GM21529 (cell line): ENCODE results near the gene OSCAR.
"Not testable (repeated sequence)": the region's sequence is repeated elsewhere in the genome, so short reads cannot be mapped to it uniquely, and the experiment has no call there.

ENCODE experiments used
- ATAC-seq: cut with Tn5 transposase; IDR thresholded peaks from one replicate; pipeline ENCODE4 v1.9.1; 2021; ENCODE audit not compliant: unreplicated experiment

The OSCAR gene

DNA sequence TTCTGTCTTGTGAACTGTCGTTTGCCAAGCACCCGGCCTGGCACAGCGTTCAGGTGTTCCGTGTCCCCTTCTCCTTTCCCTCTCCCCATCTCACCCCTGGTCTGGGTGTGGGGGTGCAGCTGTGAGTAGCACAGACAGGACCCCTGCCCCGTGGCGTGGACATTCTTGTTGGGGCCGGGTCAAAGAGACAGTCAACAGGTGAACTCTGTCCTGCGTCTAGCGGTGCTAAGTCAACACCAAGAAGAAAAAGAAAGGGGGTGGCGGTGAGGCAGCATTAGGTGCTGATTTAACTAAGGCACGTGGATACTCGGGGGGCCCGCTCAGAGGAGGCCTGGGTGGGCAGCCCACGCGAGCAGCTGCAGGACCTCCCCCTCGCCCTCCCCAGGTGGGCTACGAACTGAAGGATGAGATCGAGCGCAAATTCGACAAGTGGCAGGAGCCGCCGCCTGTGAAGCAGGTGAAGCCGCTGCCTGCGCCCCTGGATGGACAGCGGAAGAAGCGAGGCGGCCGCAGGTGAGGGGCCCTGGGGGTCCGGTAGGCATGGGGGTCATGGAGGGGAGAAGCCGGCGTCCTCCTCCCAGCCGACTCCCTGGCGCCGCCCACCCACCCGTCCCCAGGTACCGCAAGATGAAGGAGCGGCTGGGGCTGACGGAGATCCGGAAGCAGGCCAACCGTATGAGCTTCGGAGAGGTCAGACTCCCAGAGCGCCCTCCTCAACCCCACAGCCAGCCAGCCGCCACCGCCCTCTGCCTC, 27.3 kb upstream of the OSCAR start:
- ATAC-seq, result no peak

DNA sequence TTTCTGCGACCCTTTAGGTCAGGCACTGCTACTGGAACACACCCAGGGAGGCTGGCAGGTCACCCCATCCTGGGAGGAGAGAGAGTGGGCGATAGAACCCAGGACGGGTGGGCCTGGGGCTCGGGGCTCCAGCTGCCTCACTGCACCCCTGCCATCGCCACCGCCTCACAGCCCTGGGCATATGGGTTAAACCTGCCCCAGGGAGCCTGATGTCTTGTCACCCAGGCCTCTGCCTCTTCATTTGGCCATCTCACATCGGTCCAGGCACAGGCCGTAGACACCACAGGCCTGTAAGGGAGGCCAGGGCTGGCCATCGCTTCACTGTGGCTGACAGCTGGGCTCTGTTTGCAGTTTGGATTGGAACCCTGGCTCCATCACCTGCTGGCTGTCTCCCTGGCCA, 25.1 kb upstream of the OSCAR start:
- ATAC-seq, result no peak

DNA sequence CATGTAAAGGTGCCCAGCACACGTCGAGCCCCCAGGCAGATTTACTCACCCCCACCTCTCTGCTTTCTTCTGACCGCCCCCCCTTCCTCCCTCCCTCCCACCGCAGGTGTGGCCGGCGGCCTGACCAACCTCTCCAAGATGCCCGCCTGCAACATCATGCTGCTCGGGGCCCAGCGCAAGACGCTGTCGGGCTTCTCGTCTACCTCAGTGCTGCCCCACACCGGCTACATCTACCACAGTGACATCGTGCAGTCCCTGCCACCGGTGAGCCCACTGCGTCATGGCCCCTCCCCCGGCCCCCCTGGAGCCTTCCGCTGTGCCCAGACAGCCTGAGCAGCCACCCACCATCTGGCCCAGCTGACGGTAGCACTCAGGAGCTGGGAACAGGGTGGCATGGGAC, 23.8 kb upstream of the OSCAR start:
- ATAC-seq, result no peak

DNA sequence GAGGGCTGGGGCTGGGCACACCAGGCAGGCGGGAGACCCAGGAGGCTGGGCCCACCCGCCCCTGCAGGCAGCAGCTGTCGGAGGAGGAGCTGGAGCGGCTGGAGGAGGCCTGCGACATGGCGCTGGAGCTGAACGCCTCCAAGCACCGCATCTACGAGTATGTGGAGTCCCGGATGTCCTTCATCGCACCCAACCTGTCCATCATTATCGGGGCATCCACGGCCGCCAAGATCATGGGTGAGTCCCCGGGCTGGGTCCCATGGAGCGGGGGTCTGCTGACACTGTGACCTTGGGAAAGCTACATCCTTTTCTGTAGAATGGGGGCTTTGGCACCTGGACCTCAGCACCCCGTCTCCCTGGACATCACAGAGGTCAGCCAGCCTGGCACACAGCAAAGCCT, 23.1 kb upstream of the OSCAR start:
- no peak for ATAC-seq

DNA sequence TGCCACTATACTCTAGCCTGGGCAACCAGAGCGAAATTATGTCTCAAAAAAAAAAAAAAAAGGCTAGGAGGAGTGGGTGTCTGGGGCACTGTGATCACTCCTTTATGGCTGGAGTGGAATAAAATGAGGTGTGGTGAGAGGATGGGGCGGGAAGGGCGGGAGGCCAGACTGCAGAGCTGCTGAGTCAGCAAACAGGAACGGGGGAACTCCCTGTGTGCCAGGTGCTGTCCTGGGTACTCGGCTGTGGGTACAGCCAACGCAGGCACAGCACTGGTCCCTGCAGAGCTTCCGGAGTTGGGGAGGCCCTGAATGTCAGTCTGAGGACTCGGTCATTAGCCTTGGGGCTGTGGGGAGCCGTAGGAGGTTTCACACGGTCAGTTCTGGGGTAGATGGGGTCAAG, 20.7 kb upstream of the OSCAR start:
- no peak for ATAC-seq

DNA sequence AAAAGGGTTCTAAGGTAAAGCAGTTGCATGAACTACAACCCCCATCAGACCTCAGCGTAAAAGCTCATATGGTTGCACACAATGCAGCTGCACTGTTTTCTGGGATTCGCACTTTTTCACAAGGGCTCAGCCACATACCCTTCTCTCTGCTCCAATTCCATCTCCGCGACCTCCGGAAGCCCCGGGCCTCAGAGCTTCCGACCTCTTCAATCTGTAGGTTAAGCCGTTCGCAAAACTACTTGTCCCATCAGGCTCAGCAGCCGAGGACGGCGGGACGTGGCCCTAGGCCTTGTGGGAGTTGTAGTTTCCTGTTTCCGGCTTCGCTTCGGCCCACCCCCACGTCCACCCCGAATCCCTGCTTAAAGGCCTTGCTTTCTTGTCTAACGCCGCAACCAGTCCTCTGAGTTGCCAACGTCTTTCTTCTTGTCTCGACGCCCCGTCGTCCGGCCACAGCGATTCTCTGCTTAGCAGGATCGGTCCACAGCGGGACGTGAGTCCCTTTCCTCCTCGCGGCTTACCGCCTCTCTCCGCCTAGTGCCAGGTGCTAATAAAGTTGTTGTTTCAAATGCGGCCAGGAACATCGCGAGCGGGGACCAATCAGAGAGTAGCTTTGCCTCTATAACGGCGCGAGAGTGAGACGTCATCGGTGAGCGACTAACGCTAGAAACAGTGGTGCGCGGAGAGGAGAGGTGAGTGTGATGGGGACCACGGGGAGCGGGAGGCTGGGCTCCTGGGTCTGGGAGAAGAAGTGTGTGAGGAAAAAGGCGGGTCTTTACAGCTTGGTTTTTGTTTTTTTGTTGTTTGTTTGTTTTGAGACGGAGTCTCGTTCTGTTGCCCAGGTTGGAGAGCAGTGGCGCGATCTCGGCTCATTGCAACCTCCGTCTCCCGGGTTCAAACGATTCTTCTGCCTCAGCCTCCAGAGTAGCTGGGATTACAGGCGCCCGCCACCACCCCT, 14.8 kb upstream of the OSCAR start, which contains the start of the genes PRPF31 and TFPT:
TSS of gene PRPF31 (plus strand) at position 646 of the 955 bp plus-strand sequence. CDS start 2,525 bp downstream, outside the sequence.
TSS of gene TFPT (minus strand) at position 549 of the 955 bp plus-strand sequence. CDS start at position 161, 388 bp downstream.
- peak; percentile 72 for ATAC-seq

DNA sequence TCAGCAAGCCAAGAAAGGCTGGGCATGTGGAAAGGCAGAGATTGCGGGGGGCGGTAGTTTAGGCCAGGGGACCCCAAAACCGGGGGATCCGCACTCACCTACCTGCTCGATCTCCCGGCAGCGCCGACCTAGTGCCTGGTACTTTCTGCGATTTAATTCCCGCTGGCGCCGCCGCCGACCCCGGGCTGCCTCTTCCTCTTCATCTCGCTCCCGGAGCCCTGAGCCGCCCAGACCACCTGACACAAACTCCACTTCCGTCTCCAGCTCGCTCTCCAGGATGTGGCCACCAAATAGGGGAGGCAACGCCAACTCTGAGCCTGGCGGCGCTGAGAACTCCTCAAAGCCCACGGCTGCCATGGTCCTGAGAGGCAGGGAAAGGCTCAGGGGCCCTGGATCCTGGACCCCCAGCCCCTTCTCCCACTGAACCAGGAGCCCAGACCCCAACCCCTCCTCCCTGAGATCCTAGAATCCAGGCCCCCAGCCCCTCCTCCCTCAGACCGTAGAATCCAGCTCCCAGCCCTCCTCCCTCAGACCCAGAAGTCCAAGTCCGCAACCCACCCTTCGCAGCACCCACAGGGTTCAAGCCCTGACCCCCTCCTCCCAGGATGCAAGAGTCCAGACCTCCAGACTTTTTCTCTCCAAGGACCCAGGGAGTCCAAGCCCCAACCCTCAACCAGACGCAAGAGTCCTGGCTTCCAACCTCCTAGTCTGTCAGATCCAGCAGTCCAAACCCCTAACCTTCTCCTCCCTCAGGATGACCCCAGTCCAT, 13.9 kb upstream of the OSCAR start:
- no peak for ATAC-seq

DNA sequence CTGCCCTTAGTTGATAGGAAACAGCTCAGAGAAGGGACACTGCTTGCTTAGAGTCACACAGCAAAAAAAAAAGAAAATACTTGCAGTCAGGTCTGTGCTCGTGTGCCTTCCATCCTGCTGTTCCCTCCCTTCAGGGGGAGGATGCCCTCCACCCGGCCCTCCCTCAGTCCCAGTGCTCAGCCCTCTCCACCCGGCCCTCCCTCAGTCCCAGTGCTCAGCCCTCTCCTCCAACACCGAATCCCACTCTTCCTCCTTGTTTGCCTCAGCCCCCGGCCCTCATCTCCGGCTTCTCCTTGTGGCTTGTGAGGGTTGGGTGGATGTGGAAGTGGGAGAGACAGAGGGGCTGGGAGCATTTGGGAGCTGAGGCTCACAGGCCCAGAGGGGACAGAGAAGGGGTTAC, 9.0 kb upstream of the OSCAR start:
- ATAC-seq, result no peak

DNA sequence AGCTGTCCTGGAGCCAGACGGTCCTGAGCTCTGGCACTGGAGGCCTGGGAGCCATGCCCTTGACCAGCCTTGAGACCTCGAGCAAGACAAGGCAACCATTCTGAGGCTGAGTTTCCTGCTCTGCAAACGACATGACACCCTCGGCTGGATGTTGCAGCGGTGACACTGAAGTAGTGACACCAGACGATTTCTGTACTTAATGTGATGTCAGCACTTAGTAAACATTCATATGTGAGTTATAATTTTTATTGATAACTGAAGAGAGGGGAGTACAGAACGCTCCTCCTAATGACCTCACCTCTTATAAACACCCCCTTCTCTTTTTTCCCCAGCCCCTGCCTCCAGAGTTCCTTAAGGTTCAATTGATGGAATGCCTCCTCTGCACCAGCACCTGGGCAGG, 7.9 kb upstream of the OSCAR start:
- ATAC-seq, result no peak

DNA sequence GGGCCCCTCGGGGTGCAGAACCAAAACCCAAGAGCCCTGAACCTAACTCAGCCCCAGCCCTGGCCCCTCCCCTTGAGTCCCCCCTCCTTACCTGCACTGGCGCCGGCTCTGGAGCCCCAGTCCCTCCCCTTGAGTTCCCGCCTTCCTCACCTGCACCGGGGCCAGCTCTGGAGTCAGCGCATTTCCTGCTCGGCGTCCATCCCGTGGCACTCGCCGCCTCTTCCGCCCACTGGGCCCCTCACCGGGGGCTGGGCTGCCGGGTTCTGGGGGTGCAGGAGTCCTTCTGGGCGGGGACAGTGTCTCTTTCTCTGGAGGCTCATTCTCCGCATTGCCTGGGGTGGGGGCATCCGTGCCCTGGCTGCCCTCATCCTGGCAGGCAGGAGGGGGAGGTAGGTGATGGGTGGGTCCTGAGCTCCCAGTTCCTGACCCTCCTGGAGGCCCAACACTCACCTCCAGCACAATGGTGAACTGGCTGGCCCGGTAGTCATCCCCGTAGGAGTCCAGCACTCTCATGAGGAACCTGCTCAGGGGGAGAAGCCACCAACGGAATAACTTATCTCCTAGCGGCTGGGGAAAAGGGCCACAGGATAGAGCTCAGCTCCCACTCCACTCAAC, 7.4 kb upstream of the OSCAR start:
- no peak for ATAC-seq

DNA sequence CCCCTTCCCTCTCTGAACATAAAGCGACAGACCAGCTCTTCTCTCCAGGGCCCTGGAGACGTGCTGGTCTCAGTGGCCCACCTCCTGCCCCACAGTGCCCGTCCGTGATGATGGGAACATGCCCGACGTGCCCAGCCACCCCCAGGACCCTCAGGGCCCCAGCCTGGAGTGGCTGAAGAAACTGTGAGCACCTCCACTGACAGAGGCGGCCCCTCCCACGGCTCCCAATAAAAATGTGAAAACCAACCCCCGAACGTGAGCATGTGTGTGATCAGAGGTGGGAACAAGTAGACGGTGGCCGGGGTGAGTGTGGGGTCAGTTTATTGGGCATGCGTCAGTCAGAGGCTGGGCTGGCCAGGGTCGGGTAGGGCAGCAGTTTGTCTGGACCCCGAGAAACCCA, 6.1 kb upstream of the OSCAR start:
- ATAC-seq, result no peak

DNA sequence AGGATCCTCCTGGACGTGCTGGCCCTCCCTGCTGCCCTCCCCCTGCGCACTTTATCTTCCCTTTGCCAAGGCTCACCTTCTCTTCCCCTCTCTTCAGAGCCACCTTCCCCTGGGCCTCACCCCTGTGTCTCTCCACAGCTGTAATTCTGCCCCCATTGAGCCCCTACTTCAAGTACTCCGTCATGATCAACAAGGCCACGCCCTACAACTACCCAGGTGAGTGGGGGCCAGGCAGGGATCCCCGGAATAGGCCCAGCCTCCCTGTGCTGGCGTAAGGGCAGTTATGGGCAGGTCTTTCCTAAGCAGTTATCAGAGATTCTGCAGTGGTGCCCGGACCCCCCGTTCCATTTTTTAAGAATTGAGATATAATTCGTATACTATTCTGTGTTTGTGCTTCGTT, 5.2 kb upstream of the OSCAR start:
- no peak for ATAC-seq

DNA sequence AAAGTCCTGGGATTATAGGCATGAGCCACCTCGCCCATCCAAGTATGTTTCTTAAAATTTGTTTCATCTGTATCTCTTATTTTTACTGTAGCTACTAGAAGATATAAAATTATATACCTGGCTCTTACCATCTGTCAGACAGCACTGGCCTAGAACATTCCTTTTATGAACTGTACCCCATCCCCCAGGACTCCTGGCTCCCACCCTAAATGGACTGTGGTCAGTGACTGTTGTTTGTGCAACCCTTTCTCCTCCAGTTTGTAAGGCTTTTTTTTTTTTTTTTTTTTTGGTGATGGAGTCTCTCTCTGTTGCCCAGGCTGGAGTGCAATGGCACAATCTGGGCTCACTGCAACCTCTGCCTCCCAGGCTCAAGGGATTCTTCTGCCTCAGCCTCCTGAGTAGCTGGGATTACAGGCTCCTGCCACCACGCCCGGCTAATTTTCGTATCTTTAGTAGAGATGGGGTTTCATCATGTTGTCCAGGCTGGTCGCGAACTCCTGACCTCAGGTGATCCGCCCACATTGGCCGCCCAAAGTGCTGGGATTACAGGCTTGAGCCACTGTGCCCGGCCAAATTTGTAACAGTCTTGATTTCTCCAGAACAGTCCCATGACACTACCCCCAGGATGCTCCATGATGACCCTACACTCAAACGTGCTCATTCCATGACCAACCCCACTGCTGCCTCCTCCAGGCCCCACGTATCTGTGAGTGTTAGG, 4.6 kb upstream of the OSCAR start:
- no peak for ATAC-seq

DNA sequence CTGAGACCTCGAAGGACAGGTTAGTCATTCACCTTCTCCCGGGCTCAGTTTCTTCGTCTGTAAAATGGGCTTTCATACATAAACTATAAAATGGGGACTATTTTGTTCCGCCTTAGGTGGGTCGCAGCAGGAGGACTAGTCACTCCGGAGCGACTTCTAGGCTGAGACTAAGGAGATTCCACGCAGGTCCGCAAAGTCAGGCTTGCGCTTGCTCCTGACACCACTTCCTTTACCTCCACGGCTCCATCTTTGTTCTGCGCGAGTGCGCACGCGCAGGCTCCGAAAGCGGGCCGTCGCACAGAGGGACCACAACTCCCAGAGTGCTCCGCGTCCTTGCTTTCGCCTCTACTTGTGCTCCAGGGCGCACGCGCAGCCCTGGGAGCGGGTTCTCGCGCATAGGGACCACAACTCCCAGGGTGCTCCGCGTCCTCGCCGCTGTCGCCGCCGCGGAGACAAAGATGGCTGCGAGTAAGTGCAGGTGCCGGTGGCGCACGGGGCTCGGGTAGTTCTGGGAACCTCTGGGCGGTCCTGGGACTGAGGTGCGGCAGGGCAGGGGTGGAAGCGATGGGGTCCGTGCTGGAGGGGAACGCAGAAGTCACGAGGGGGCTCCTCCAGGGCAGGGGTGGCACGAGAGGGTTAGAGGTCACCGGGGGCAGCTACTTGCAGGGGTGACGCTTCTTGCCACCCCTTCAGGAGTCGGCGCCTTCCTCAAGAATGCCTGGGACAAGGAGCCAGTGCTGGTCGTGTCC, 2.0 kb upstream of the OSCAR start, which contains the start of gene NDUFA3:
TSS of gene NDUFA3 (plus strand) at position 435 of the 749 bp plus-strand sequence. CDS start at position 459, 24 bp downstream.
- peak; percentile 92 for ATAC-seq

DNA sequence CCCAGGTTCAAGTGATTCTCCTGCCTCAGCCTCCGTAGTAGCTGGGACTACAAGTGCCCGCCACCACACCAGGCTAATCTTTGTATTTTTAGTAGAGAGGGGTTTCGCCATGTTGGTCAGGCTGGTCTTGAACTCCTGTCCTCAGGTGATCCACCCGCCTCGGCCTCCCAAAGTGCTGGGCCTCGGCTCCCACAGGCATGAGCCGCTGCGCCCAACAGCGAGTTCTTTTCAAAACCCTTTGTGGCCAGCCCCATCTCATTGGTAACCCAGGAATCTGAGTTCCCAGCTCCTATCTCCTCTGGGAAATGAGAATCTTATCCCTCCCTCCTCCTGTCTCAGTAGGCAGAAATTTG, 724 bp downstream of the OSCAR start:
- not testable (repeated sequence) for ATAC-seq

DNA sequence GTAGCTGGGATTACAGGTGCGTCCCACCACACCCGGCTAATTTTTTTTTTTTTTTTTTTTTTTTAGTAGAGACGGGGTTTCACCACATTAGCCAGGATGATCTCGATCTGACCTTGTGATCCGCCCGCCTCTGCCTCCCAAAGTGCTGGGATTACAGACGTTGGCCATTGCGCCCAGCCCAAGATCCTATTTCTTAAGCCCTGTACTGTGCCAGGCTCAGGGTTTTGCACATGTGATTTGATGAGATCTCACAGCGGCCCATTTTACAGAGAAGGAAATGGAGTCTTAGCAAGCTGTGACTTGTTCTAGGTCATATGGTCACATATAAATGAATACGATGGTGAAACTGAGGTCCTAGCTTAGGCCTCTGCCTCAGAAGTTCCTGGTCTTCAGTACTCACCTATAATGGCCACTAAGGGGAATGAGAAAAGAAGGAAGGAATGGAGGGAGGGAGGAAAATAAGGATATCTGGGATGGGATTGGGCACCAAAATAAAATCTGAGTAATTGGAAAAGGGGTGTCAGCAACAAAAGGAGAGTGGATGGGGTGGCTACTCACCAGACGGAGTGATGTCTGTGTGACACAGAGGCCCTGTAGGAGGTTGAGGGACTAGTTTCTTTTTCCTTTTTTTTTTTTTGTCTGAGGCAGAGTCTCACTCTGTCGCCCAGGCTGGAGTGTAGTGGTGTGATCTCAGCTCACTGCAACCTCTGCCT, 1.3 kb downstream of the OSCAR start:
- ATAC-seq, result no peak

DNA sequence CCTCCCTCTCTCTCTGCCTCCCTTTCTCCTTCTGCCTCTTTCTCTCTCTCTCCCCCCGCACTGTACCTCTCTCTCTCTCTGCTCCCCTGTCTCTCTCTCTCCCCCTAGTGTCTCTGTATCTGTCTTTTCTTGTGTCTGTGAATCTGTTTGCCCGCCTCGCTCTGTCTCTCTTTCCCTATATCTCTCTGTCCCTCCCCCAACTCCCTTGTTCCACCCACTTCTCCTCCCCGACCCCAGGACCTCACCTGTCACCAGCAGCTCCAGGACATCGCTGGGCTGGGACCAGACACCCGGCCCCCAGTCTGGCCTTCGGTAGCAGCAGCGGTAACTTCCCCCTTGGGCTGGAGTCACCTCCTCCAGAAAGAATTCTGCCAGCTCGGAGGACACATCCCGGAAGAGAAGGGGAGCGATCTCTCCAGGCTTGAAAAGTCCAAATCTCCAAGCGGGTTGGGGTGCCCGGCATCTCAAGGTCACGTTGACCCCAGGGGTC, 3.9 kb downstream of the OSCAR start:
- no peak for ATAC-seq

DNA sequence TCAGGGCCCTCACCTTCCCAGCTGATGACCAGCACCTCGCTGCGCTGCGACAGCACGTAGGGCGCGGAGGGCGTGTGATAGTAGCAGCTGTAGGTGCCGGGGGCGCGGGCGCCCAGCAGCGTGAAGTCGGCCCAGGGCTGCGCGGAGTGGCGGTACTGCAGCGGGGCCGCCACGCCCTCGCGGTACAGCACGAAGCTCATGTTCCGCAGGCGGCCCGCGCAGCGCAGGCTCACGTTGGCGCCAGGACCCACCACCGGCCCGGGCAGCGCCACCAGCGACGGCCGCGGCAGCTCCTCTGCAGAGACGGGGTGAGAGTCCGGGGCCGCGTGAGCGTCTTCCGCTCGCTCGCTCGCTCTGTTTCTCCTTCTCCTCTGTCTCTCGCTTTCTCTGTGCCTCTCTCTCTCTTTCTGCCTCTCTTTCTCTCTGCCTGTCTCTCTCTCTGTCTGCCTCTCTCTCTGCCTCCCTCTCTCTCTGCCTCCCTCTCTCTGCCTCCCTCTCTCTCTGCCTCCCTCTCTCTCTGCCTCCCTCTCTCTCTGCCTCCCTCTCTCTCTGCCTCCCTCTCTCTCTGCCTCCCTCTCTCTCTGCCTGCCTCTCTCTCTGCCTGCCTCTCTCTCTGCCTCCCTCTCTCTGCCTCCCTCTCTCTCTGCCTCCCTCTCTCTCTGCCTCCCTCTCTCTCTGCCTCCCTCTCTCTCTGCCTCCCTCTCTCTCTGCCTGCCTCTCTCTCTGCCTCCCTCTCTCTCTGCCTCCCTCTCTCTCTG, 4.6 kb downstream of the OSCAR start:
- not testable (repeated sequence) for ATAC-seq
